Adrenal gland (tissue), 12 donors: ENCODE data around the gene OR10A5. TPM values are rescaled to one million over a fixed set of nuclear protein-coding genes. Genes with fewer than 3 reads are reported as not detected.
"Not testable (repeated sequence)": the region's sequence is repeated elsewhere in the genome, so short reads cannot be mapped to it uniquely, and the experiment has no call there.

Experiments used
- DNase-seq, 7 donors: peaks; one replicate each; pipeline ENCODE4 v3.0.0-alpha.2; 2019 to 2020
- H3K27ac ChIP-seq, 5 donors: fragments of 200-600 bp; sonication (generic) in 4 of 5; 1 replicate in 3 of 5; 2 replicates in 2 of 5; pipeline versions ENCODE4 v1.5.1 to v1.8.0; 2016 to 2020; ENCODE audit warnings: mild to moderate bottlenecking in 1 of 5
- H3K27me3 ChIP-seq: fragments of 200-600 bp; 2 replicates; pipeline ENCODE4 v1.8.0; 2021
- H3K36me3 ChIP-seq, 2 donors: fragments of 200-600 bp; replicated peaks in 1 of 2; 1 replicate in 1 of 2; 2 replicates in 1 of 2; pipeline versions ENCODE4 v1.5.1 to v1.8.0; 2018 to 2022
- H3K4me1 ChIP-seq, 2 donors: fragments of 200-600 bp; replicated peaks in 1 of 2; 1 replicate in 1 of 2; 2 replicates in 1 of 2; pipeline versions ENCODE4 v1.5.1 to v1.8.0; 2018 to 2021
- H3K4me3 ChIP-seq, 4 donors: fragments of 200-600 bp; sonication (generic) in 3 of 4; one replicate each; pipeline ENCODE4 v1.5.1; 2016 to 2018
- H3K9me3 ChIP-seq, 3 donors: fragments of 200-600 bp; sonication (generic) in 1 of 3; replicated peaks in 1 of 3; 1 replicate in 2 of 3; 2 replicates in 1 of 3; pipeline versions ENCODE4 v1.5.1 to v1.8.0; 2016 to 2021
- POLR2A ChIP-seq, 2 donors: fragments of 450-650 bp; IDR thresholded peaks; one replicate each; pipeline ENCODE4 v1.6.1; 2017; ENCODE audit warnings: antibody characterized with exemption in 2 of 2, mild to moderate bottlenecking in 2 of 2, moderate library complexity in 1 of 2
- WGBS, 4 donors: extraction: QIAGEN DNeasy Blood & Tissue Kit in 2 of 4; methylation state at CpG; one replicate each; pipeline versions ENCODE4 v1.1.5 to v1.1.7; 2013 to 2017; 5-methylcytosine and 5-hydroxymethylcytosine counted together
- intact Hi-C, 2 donors: fragments of 100-400 bp; cut with DNase I; formaldehyde crosslinking; loops; one replicate each; pipeline versions ENCODE4 v1.14.1 to v1.15.0; 2022 to 2023
- polyA plus RNA-seq, 3 donors: library from polyadenylated mRNA; stranded (reverse); fragments of 200-250 nt in 2 of 3; fragments of 350-450 nt in 1 of 3; fragmentation: Illumina TruSeq in 1 of 3; extraction: RNeasy Lipid Tissue Mini Kit (QIAGEN cat#74804) in 1 of 3; gene quantifications; one replicate each; pipeline ENCODE4 v1.2.3, GENCODE V29; 2013 to 2014
- total RNA-seq, 9 donors: library from RNA; depleted of rRNA in 4 of 9; stranded (reverse); fragments of >200 nt in 4 of 9; fragments of 120-200 nt in 1 of 9; fragmentation: NEBNext Ultra II Directional in 1 of 9; extraction: Animal tissue kit (Norgen Biotek cat#: 25700) in 1 of 9; gene quantifications; one replicate each; pipeline versions ENCODE4 v1.1.0 to v1.2.4, GENCODE V29; 2013 to 2023
- TF ChIP-seq, protein P1 (sequence below), 6 experiments: fragments of 450-650 bp in 4 of 6; fragments of 200-600 bp in 2 of 6; sonication (generic) in 1 of 6; IDR thresholded peaks; 1 replicate in 5 of 6; 2 replicates in 1 of 6; pipeline versions ENCODE4 v1.5.1 to v1.8.0; 2016 to 2021; ENCODE audit warnings: antibody characterized with exemption in 6 of 6, mild to moderate bottlenecking in 2 of 6, moderate library complexity in 1 of 6
- donor health status: healthy with polysubstance abuse.
- donor health status: Bipolar disorder and iron deficiency.
- donor health status: DM: yes; HTN: yes; CAD: no.
- donor health status: DM: no; HTN: no; CAD: no.
- donor health status: DM: no; HTN: no; CAD: no.
- donor health status: DM: yes; HTN: yes; CAD: no.

OR10A5 gene
- total and polyA plus RNA-seq, 12 donors: not detected

DNA sequence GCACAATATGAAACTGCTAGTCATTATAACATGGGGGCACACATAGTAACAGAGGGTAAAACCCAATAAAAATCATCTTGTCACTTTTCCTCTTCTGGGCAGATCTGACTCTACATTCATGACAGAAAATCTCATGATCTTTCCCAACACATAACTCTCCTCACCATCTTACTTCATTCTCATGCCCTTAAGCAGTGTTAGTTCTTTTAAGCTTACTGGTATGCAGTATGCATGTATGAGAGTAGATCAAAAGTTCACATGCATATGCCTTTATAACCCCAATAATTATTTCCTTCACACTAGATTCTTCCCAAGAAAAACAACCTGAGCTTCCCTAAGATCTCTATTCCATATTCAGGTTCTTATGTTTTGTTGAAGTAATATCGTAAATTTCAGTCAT is 25.8 kb downstream of the OR10A5 start:
- Histone ChIP-seq H3K4me1 (no peaks in the 10 kb centered on the region), H3K9me3 (no peaks in the 10 kb centered on the region), H3K36me3 (no peaks in the 10 kb centered on the region), H3K27ac (no peak overlapping the region), H3K27me3 (no peaks in the 10 kb centered on the region), H3K4me3 (no peak overlapping the region)
- TF ChIP-seq, protein P1, sequence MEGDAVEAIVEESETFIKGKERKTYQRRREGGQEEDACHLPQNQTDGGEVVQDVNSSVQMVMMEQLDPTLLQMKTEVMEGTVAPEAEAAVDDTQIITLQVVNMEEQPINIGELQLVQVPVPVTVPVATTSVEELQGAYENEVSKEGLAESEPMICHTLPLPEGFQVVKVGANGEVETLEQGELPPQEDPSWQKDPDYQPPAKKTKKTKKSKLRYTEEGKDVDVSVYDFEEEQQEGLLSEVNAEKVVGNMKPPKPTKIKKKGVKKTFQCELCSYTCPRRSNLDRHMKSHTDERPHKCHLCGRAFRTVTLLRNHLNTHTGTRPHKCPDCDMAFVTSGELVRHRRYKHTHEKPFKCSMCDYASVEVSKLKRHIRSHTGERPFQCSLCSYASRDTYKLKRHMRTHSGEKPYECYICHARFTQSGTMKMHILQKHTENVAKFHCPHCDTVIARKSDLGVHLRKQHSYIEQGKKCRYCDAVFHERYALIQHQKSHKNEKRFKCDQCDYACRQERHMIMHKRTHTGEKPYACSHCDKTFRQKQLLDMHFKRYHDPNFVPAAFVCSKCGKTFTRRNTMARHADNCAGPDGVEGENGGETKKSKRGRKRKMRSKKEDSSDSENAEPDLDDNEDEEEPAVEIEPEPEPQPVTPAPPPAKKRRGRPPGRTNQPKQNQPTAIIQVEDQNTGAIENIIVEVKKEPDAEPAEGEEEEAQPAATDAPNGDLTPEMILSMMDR (IDR thresholded peaks at IDR 0.05): no peak
- TF ChIP-seq POLR2A (IDR thresholded peaks at IDR 0.05): no peak
- intact Hi-C loops: no loop called here
- no peak for DNase-seq
- WGBS, 4 donors: 73 to 88% (median 82%) methylated on average over 1 of the region's 1 CpG

GRCh38 chr11:6875761-6876160 is 30.3 kb downstream of the OR10A5 start:
- Histone ChIP-seq H3K9me3 (no peaks in the 10 kb centered on the region), H3K4me3 (no peak overlapping the region), H3K27ac (no peak overlapping the region), H3K36me3 (no peaks in the 10 kb centered on the region), H3K27me3 (no peaks in the 10 kb centered on the region), H3K4me1 (no peaks in the 10 kb centered on the region)
- 67 to 77% (median 72%) methylated on average over 2 of the region's 2 CpGs for WGBS, 4 donors
- intact Hi-C loops: no loop called here
- no peak for TF ChIP-seq POLR2A (IDR thresholded peaks at IDR 0.05)
- DNase-seq: no peak

DNA sequence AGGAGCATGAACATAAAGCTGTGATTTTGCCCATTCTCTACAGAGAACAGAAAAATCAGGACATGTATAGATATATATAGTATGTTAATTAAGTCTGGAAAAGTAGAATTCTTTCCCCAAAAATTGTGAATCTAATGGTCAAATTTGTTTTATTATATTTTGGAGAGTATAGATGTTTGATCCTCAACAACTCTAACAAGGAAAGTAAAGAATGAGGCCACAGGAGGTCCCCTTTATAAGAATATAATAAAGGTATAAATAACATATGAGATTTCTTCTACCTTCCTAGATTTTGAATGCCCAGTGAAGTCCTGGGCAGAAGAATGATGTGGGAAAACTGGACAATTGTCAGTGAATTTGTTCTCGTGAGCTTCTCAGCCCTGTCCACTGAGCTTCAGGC is 30.8 kb downstream of the OR10A5 start, which contains the start of gene OR10A4:
Gene OR10A4 (plus strand): TSS at position 301 of the 400 bp plus-strand sequence. CDS start 23 bp downstream, at position 324.
- 68 to 96% (median 85%) methylated on average over 1 of the region's 1 CpG for WGBS, 4 donors
- H3K9me3 ChIP-seq: no peaks in the 10 kb centered on the region

DNA sequence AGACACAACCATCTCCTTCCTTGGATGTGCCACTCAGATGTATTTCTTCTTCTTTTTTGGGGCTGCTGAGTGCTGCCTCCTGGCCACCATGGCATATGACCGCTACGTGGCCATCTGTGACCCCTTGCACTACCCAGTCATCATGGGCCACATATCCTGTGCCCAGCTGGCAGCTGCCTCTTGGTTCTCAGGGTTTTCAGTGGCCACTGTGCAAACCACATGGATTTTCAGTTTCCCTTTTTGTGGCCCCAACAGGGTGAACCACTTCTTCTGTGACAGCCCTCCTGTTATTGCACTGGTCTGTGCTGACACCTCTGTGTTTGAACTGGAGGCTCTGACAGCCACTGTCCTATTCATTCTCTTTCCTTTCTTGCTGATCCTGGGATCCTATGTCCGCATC is 31.4 kb downstream of the OR10A5 start:
- TF ChIP-seq, protein P1 (IDR thresholded peaks at IDR 0.05): no peak
- no peak for TF ChIP-seq POLR2A (IDR thresholded peaks at IDR 0.05)
- Histone ChIP-seq H3K4me1 (no peaks in the 10 kb centered on the region), H3K4me3 (no peak overlapping the region), H3K36me3 (no peaks in the 10 kb centered on the region), H3K9me3 (no peaks in the 10 kb centered on the region), H3K27me3 (no peaks in the 10 kb centered on the region), H3K27ac (no peak overlapping the region)
- DNase-seq: no peak
- WGBS, 4 donors: 66 to 89% (median 83%) methylated on average over 3 of the region's 3 CpGs
- intact Hi-C loops: no loop called here

More for the DNA sequence above, 30.8 kb downstream of the OR10A5 start, which contains the start of gene OR10A4:
- Histone ChIP-seq H3K27ac (no peak within 1 kb of the TSS), H3K27me3 (no peaks in the 10 kb centered on the region), H3K4me1 (no peaks in the 10 kb centered on the region), H3K4me3 (no peak within 1 kb of the TSS), H3K36me3 (no peaks in the 10 kb centered on the region)
- intact Hi-C loops: no loop called here
- TF ChIP-seq, protein P1 (IDR thresholded peaks at IDR 0.05): no peak
- TF ChIP-seq POLR2A (IDR thresholded peaks at IDR 0.05): no peak
- no peak for DNase-seq

DNA sequence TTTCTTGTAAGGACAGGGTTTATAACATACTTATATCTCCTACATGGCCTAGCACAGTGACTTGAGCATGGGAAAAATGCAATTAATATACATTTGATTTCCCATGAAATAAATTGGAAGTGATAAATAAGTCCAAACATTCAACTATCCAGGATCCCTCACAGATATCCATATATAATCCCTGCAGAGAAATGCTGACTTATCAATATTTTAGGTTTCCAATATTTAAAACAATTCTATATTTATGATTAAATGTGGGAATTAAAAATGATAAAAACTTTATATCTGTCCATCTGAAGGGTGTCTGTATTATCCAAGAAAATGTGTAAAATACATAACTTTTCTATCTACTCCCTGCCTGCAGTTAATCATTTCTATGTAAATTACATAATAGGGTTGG is 37.3 kb downstream of the OR10A5 start:
- Histone ChIP-seq H3K27me3 (no peaks in the 10 kb centered on the region), H3K9me3 (no peaks in the 10 kb centered on the region), H3K4me1 (no peaks in the 10 kb centered on the region), H3K36me3 (no peaks in the 10 kb centered on the region), H3K4me3 (no peak overlapping the region), H3K27ac (no peak overlapping the region)
- intact Hi-C loops: no loop called here
- DNase-seq: no peak
- TF ChIP-seq, protein P1 (IDR thresholded peaks at IDR 0.05): no peak
- TF ChIP-seq POLR2A (IDR thresholded peaks at IDR 0.05): no peak

GRCh38 chr11:6887711-6888110 is 42.2 kb downstream of the OR10A5 start:
- intact Hi-C loops, H3K4me1 ChIP-seq, H3K27me3 ChIP-seq, H3K9me3 ChIP-seq, DNase-seq, H3K36me3 ChIP-seq, H3K27ac ChIP-seq, H3K4me3 ChIP-seq: not testable (repeated sequence)
- 76 to 96% (median 90%) methylated on average over 5 of the region's 5 CpGs for WGBS, 4 donors
